Keratinocyte (primary cell): Measurements from ENCODE around the gene HHIP. TPM values are rescaled to one million over a fixed set of nuclear protein-coding genes. Genes with fewer than 3 reads are reported as not detected.

Source experiments
- DNase-seq: peaks from one replicate; pipeline ENCODE4 v3.0.0-alpha.2; 2011; ENCODE audit warnings: low read depth, missing footprints, low spot score
- FAIRE-seq: peaks from 2 replicates; lab custom pipeline; 2011; peaks lifted over from hg19 to GRCh38; lab: Jason Lieb, UNC
- H2AFZ ChIP-seq: 2 replicates; pipeline ENCODE4 v1.6.0; 2012; ENCODE audit warnings: low read length, control low read depth, inconsistent platforms; ENCODE audit not compliant: control insufficient read depth
- H3K27ac ChIP-seq: 2 replicates; pipeline ENCODE4 v1.5.1; 2011; ENCODE audit warnings: low read length; ENCODE audit not compliant: control insufficient read depth, insufficient read depth
- H3K27me3 ChIP-seq: 3 replicates; pipeline ENCODE4 v1.6.0; 2011; ENCODE audit warnings: low read length; ENCODE audit not compliant: control insufficient read depth, insufficient read depth; ENCODE audit errors: extremely low read depth
- H3K36me3 ChIP-seq, 2 experiments: 2 replicates in 1 of 2; 3 replicates in 1 of 2; pipeline ENCODE4 v1.5.1; 2011; ENCODE audit warnings: low read length in 2 of 2, mild to moderate bottlenecking in 1 of 2; ENCODE audit not compliant: control insufficient read depth in 2 of 2, insufficient read depth in 2 of 2; ENCODE audit errors: extremely low read depth in 1 of 2
- H3K4me1 ChIP-seq: 3 replicates; pipeline ENCODE4 v1.5.1; 2011; ENCODE audit warnings: low read length; ENCODE audit not compliant: control insufficient read depth, insufficient read depth; ENCODE audit errors: extremely low read depth
- H3K4me2 ChIP-seq: 3 replicates; pipeline ENCODE4 v1.6.0; 2011; ENCODE audit warnings: low read depth, low read length; ENCODE audit not compliant: control insufficient read depth, insufficient read depth; ENCODE audit errors: extremely low read depth
- H3K4me3 ChIP-seq, 3 experiments: fragments of 200-600 bp in 1 of 3; sonication (generic) in 1 of 3; 2 replicates in 2 of 3; 3 replicates in 1 of 3; pipeline ENCODE4 v1.5.1; 2011 to 2016; ENCODE audit warnings: low read length in 3 of 3, mild to moderate bottlenecking in 3 of 3, control low read depth in 2 of 3, inconsistent platforms in 1 of 3, low read depth in 1 of 3, mixed read lengths in 1 of 3, mixed run types in 1 of 3, moderate library complexity in 1 of 3; ENCODE audit not compliant: control insufficient read depth in 2 of 3, insufficient read depth in 2 of 3; ENCODE audit errors: extremely low read depth in 1 of 3
- H3K79me2 ChIP-seq: 2 replicates; pipeline ENCODE4 v1.6.0; 2012; ENCODE audit warnings: low read length; ENCODE audit not compliant: control insufficient read depth, insufficient read depth
- H3K9ac ChIP-seq: 3 replicates; pipeline ENCODE4 v1.6.0; 2011; ENCODE audit warnings: low read length; ENCODE audit not compliant: control insufficient read depth, insufficient read depth; ENCODE audit errors: extremely low read depth
- H3K9me1 ChIP-seq: 3 replicates; pipeline ENCODE4 v1.6.0; 2011; ENCODE audit warnings: low read length; ENCODE audit not compliant: control insufficient read depth, insufficient read depth; ENCODE audit errors: extremely low read depth
- H3K9me3 ChIP-seq: 2 replicates; pipeline ENCODE4 v1.5.1; 2012; ENCODE audit warnings: low read depth, low read length; ENCODE audit not compliant: control insufficient read depth
- H4K20me1 ChIP-seq: 3 replicates; pipeline ENCODE4 v1.6.0; 2011; ENCODE audit warnings: low read length; ENCODE audit not compliant: control insufficient read depth, insufficient read depth; ENCODE audit errors: extremely low read depth
- EZH2 ChIP-seq: IDR thresholded peaks from one replicate; pipeline ENCODE4 v1.6.1; 2012; ENCODE audit warnings: inconsistent platforms, mild to moderate bottlenecking, low read length, moderate library complexity
- dilution Hi-C: fragments of 300-500 bp; cut with MboI; formaldehyde crosslinking; loops from one replicate; pipeline ENCODE4 v1.7.0; 2020; ENCODE audit warnings: low sequenced_read_pairs; ENCODE audit not compliant: extremely low pct_ligation_motif_present
- polyA plus RNA-seq, 5 experiments: library from polyadenylated mRNA; depleted of rRNA in 3 of 5; stranded (reverse) in 3 of 5; stranded (forward) in 1 of 5; unstranded in 1 of 5; fragments of >200 nt; gene quantifications; 1 replicate in 1 of 5; 2 replicates in 3 of 5; 3 replicates in 1 of 5; pipeline versions ENCODE4 v1.2.1 to v1.2.3, GENCODE V29; 2011 to 2012; ENCODE audit warnings: missing spikeins in 2 of 5, low read depth in 1 of 5, low replicate concordance in 1 of 5
- TF ChIP-seq, protein P1 (sequence below), 3 experiments: IDR thresholded peaks in 1 of 3; conservative IDR thresholded peaks in 1 of 3; optimal IDR thresholded peaks in 1 of 3; 2 replicates in 2 of 3; 3 replicates in 1 of 3; pipeline versions ENCODE3 to v1.5.1; 2011; ENCODE audit warnings: low read length in 3 of 3, mild to moderate bottlenecking in 3 of 3, moderate library complexity in 2 of 3, control low read depth in 1 of 3, inconsistent platforms in 1 of 3; ENCODE audit not compliant: insufficient read depth in 2 of 3; ENCODE audit errors: extremely low read depth in 1 of 3

The HHIP gene
- polyA plus RNA-seq, 1 donor (not counting 4 experiments of a cell fraction or from before 2014, with no cell fraction given), result 0.20 TPM

DNA sequence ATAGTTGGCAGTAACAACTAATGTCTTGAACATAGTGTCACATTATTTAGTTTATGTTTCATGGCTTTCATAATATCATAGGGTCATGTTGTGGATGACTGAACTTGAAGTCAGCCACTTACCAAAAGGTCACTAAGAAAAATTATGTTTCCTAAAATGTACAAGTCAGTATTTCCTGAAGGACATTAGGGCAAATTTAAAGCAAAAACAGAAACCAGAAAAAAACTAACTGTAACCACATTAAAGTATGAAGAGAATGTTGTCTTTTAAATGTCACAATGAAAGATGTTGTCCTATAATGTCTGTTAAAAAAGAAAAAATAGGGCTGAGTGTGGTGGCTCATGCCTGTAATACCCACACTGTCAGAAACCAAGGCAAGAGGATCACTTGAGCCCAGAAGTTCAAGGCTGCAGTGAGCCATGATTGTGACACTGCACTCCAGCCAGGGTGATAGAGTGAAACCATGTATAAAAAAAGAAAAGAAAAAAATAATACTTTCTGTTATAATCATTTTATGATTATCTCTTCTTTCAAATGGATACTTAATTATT, 55.8 kb downstream of the HHIP start:
- Histone ChIP-seq H3K27me3 (no peaks in the 10 kb centered on the region), H3K4me2 (no peak overlapping the region), H3K4me3 (no peak overlapping the region), H3K9me1 (no peaks in the 10 kb centered on the region), H4K20me1 (no peaks in the 10 kb centered on the region), H2AFZ (no peak overlapping the region), H3K79me2 (no peaks in the 10 kb centered on the region), H3K9ac (no peak overlapping the region), H3K9me3 (no peaks in the 10 kb centered on the region), H3K36me3 (no peaks in the 10 kb centered on the region), H3K27ac (no peak overlapping the region), H3K4me1 (peaks cover 16% of the 10 kb centered on the region)
- dilution Hi-C loops, result no loop called here
- DNase-seq (no peak), FAIRE-seq (no peak)
- TF ChIP-seq, protein P1, sequence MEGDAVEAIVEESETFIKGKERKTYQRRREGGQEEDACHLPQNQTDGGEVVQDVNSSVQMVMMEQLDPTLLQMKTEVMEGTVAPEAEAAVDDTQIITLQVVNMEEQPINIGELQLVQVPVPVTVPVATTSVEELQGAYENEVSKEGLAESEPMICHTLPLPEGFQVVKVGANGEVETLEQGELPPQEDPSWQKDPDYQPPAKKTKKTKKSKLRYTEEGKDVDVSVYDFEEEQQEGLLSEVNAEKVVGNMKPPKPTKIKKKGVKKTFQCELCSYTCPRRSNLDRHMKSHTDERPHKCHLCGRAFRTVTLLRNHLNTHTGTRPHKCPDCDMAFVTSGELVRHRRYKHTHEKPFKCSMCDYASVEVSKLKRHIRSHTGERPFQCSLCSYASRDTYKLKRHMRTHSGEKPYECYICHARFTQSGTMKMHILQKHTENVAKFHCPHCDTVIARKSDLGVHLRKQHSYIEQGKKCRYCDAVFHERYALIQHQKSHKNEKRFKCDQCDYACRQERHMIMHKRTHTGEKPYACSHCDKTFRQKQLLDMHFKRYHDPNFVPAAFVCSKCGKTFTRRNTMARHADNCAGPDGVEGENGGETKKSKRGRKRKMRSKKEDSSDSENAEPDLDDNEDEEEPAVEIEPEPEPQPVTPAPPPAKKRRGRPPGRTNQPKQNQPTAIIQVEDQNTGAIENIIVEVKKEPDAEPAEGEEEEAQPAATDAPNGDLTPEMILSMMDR (optimal IDR thresholded peaks at IDR 0.05 in 1 of 3, IDR thresholded peaks at IDR 0.05 in 1 of 3, conservative IDR thresholded peaks at IDR 0.05 in 1 of 3; ENCODE audit: extremely low read depth in 1 of 3, insufficient read depth in 2 of 3, low read length in 3 of 3), result no peak
- TF ChIP-seq EZH2, result no peak

DNA sequence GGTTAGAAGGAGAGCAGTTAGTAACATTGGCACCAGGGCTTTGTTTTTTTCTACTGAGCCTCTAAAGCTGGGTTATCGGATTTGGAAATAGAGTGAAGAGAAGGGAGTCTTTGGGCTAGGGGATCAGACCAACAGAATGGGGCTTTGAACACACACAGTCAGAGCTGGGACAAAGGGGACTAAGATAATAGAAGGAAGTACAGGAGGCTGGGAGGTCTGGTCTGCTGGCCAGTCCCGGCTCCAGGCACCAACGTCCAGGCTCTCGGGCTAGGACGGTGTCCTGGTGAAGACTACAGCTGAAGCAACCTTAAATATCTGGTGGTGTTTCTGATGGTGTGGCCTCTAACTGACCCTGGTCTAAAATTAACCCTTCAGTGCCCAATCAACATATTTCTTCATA, 57.5 kb downstream of the HHIP start:
- TF ChIP-seq, protein P1 (optimal IDR thresholded peaks at IDR 0.05 in 1 of 3, IDR thresholded peaks at IDR 0.05 in 1 of 3, conservative IDR thresholded peaks at IDR 0.05 in 1 of 3; ENCODE audit: extremely low read depth in 1 of 3, insufficient read depth in 2 of 3, low read length in 3 of 3), result no peak
- no peaks in the 10 kb centered on the region for H3K9me1 ChIP-seq
- no peak overlapping the region for H3K4me3 ChIP-seq

More for the DNA sequence above, 57.5 kb downstream of the HHIP start:
- Histone ChIP-seq H3K9ac (no peak overlapping the region), H3K9me3 (no peaks in the 10 kb centered on the region), H3K79me2 (no peaks in the 10 kb centered on the region), H3K36me3 (no peaks in the 10 kb centered on the region), H3K4me2 (no peak overlapping the region), H2AFZ (no peak overlapping the region), H4K20me1 (no peaks in the 10 kb centered on the region), H3K27ac (no peak overlapping the region), H3K4me1 (peaks cover 16% of the 10 kb centered on the region), H3K27me3 (no peaks in the 10 kb centered on the region)
- no peak for FAIRE-seq
- dilution Hi-C loops, result no loop called here
- DNase-seq, result no peak
